Left renal cortex interstitium (tissue), 4 donors: ENCODE data around the gene STING1. TPM values are rescaled to one million over a fixed set of nuclear protein-coding genes. Genes with fewer than 3 reads are reported as not detected.

Experiments
- DNase-seq, 4 donors: peaks; one replicate each; pipeline ENCODE4 v3.0.0-alpha.2; 2013; ENCODE audit warnings: low read depth in 4 of 4, low spot score in 2 of 4, missing footprints in 1 of 4
- polyA plus RNA-seq, 4 donors: library from polyadenylated mRNA; unstranded; fragments of 120-200 nt; gene quantifications; one replicate each; pipeline ENCODE4 v1.2.1, GENCODE V29; 2013; ENCODE audit not compliant: insufficient read length in 4 of 4

The STING1 gene
- polyA plus RNA-seq, 4 donors = 29.7 to 37.1 (median 34.6) TPM

DNA sequence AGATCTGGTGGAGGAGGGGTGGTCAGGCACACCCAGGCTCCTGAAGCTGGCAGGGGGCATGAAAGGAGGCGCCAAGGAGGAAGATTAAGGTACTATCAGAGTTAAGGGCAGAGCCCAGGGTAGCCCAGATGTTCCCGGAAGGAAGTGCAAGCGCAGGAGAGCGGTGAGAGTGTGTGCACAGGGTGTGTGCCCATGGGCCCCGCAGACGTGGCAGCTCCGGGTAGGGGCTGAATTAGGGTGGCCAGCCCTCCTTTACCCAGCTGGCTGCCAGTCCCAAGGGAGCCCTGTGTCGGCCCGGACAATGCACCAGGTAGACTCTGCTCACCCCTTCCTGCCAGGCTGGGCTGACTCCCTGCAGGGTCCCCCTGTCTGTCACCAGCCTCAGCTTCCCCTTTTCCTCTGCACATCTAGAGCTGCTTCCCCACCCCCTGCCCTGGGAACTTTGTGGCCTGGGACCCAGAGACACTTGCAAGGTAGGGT lies 11.7 kb downstream of the STING1 start, which contains the start of gene SMIM33:
Gene SMIM33 (plus strand): TSS at position 184 of the 480 bp plus-strand sequence. CDS start 118 bp downstream, at position 302.
- DNase-seq = no peak

DNA sequence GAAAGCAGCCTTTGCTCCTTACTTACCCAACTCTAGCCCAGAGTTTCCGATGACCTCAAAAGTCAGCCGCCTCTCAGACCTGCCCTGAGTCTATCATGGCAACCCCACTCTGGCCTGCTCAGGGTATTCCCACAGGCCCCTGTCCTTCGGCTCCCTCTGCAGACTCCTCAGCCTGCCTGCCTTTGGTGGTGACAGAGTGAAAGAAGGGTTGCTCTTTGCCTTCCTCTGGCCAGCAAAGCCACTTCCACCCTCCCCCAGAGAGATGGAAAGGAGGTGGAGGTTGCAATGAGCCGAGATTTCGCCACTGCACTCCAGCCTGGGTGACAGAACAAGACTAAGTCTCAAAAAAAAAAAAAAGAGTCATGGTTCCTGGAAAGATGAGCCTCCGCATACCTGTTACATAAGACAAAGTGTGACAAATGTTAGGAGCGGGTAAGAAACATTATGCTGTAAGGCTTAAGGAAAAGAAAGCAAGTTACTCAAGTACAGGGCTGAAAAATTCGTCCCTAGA lies 14.1 kb downstream of the STING1 start:
- DNase-seq = no peak

DNA sequence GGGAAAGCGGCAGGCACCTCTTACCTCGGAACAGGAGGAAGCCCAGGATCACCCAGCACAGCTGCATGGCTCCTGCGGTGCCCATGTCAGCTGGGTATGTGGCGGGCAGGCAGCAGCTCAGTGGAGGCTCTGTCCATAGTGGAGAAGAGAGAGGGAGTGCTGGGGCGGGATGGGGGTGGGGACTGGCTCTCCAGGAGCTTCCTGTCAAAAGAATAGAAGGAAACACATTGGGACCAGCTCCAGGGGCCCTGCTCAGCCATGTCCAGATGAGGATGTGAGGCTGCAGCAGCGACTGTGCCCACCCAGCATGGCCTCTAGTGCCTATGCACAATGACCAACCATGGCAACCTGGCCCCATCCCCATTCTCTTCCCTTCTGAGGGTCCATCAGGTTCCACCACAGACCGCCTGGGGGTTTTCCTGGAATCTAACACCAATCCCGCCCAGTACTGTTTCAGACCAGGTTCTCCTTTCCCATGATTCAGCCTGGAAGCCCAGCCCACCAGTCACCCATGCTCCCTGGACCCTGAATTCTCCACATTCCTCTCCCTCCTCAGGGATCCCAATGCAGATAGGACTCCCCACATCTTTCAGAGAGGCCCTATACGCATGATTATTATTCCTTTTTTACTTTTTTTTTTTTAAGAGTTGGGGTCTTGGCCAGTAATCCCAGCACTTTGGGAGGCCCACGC lies 19.8 kb downstream of the STING1 start, which contains the start of gene ECSCR:
Gene ECSCR (minus strand): TSS at position 158 of the 691 bp plus-strand sequence. CDS start 73 bp downstream, at position 85.
- no peak for DNase-seq

DNA sequence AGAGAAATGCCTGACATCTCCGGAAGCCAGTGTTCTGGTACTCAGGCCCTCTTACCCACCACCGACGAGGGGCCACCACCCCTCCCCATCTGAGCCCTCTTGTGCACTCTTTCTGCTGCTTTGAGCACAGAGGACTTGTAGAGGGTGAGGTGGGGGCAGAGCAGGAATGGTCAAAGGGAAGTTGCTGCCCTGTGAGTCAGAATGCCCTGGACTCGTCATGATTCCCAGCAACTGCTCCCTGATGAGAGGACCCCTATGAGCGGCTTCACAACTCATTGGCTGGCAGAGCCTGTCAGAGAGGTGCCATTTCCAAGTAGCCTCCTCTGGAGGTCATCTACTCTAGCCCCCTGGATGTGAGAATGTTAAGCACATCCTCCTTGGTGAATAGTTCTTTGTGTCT lies 20.9 kb downstream of the STING1 start:
- DNase-seq = no peak

DNA sequence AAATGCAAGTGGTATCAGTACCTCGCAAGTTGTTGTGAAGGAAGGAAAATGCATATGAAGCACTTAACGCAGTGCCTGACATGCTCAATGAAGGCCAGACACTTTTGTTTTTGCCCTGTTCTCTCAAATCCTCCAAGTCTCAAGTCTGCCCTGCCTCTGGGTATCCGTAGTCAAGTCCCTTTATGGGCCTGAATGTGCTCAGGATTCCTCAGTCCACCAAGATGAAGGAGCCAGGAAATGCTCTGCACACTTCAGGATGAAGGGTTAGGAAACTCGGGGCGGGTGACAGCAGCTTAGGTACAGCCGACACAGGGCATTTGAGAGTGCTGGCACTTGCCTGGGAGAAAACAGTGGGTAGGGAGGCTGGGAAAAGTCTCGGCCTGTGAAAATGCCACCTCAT lies 21.4 kb downstream of the STING1 start:
- no peak for DNase-seq

DNA sequence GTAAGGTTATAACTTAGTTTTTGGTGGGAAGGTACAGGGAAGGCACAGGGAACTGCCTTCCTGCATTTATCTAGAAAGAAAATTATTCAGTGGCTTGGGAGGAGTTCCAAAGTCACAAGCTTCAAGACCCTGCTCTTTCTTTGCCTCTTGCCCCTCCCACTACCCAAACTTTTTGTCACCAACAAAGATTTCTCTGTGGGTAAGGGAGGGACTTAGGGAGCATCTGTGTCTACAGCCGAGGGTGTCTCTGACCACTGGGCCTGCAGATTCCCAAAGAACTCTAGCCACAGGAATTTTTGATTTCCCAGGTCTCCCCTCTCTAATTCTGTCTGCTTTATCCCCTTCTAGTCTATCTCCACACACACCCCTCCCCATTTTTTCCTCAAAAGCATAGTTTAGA lies 22.1 kb downstream of the STING1 start:
- DNase-seq = no peak

DNA sequence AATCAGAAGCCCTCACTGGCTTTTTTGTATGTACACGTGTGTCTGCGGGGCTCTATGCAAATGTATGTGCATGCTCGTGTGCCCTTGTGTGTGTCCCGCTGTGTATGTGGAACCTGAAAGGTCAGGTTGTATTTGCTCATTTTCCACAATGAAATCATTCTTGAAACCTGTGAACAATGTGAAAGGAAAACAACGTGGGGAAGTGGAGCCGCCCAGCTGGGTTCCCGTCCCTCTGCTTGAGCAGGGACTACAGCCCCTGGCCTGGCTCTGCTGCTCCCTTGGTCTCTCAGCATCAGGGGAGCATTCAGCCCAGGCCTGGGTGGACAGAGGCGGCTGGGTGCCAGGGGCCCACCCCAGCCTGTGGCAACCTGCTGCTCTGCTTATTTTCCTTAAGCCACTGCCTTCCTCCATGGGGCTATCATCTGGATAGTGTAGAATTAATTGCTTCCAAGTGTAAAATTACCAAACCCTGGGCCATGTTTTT lies 23.1 kb downstream of the STING1 start:
- no peak for DNase-seq

DNA sequence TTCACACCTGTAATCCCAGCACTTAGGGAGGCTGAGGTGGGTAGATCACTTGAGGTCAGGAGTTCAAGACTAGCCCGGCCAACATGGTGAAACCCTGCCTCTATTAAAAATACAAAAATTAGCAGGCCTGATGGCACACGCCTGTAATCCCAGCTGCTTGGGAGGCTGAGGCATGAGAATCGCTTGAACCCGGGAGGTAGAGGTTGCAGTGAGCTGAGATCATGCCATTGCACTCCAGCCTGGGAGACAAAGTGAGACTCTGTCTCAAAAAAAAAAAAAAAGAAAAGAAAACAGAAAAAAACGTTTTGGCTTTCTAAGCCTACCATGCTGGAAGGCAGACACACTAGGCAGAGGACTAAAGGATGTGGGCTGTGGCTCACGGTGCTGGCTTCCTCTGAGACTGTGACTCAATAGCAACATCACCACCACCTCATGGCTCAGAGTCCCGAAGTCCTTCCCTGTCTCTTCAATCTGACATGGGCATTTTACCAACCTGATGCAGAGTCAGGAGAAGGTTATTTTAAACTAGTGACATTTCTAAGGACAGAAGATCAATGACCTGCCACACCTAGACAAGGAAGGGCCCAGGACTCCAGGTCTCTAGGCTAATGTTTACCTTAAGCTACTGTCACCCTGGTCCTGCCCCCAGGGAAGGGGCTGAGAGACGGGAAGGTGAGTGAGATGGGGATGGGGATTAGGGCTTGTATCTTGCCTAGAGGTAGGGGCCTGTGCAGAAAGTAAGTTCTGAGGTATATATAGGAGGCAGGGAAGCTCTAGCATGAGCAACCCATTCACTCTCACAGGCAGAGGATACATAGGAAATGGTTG lies 23.8 kb downstream of the STING1 start:
- DNase-seq = no peak

DNA sequence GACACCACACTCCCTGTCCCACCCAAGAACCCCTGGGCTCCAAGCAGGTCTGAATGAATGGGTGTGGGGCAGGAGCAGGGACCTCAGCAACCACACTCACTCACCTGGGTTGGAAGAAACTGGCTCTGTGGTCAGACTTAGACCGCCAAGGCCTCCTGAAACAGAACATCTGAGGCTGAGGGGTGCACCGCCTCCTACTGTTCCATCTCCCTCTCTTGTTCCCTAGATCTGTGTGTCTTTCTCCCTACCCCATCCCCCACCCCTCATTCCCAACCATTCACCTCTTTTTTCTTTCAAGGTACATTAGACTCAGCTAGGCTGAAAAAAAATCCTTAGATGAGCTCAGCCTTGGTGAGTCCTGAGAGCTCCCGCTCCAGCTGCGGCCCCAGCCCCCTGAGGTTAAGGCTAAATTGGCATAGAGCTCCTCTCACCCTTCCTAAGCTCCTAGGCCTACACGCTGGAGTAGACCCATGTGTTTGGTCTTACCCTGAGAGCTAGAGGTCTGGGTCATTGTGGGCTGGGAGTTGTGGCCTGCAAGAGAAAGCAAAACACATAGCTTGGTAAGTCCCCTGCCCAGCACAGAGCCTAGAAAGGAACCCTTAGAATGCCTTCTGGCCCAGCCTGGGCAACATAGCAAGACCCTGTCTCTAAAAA lies 24.8 kb downstream of the STING1 start:
- DNase-seq = no peak

DNA sequence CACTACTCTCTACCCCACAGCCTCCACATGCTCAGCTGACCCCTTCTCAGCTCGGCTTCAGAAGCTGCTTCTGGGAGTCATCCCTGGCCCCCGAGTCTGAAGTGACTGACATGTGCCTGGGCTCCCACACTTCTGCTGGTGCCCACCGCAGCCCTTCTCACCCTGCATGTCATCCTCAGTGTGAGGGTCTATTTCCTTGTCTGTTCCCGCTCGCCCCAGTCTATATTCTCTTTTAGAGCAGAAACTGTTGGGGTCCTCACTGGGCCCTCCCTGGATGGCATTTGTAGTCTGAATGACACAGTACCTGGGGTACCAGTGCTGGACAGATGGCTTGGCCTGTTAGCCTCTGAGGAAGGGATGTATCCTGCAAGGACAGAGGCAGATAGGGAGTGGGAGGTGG lies 25.3 kb downstream of the STING1 start:
- no peak for DNase-seq

DNA sequence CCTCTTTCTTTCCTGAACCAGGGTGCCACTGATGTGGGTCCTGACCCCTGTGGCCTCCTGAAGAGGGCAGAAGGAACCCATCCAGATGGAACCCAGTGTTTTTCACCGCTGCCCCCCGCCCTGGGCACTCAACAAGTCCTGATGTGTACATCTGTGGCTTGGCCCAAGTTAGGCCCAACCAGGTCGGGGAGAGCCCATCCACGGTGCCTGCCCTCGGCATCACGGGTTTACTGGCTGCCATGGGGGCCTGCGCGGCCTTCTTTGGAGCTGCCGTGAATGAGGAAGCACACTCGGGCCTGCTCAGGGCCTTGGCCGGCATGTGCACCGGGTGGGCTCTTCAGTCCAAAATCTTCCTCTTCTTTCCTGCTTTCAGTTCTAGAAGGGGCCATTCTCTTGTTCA lies 25.8 kb downstream of the STING1 start:
- no peak for DNase-seq

DNA sequence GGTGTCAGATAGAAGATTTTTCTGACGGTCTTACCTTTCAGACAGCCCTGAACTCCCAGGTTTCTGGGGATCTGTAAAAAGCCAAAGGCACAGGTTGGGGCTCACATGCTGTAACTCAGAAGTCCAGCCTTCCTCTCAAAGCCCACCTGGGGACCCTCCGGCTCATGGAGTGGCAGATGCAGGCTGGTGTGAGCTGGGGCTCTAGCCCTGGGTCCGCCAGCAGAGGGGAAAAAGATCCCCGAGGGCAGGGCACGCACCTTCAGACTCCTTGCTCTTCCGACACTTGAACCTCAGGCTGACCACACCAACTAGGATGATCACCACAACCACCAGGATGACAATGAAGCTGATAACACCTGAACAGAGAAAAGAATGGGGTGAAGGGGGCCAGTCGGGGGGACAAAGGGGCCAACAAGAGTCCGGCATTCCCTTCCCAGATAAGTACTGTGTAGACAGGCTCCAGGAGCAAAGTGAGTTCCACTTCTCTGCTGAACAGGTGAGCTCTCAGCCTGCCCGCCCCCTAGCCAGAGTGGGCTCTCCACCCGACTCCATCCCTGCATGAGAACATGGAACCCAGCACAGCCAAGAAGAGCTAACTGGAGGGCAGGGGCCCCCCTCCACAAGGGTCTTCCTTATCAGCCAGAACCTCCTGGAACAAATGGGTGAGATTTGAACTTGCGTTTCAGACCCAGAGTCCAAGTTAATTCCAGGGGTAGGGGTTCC lies 27.8 kb downstream of the STING1 start:
- DNase-seq = no peak

DNA sequence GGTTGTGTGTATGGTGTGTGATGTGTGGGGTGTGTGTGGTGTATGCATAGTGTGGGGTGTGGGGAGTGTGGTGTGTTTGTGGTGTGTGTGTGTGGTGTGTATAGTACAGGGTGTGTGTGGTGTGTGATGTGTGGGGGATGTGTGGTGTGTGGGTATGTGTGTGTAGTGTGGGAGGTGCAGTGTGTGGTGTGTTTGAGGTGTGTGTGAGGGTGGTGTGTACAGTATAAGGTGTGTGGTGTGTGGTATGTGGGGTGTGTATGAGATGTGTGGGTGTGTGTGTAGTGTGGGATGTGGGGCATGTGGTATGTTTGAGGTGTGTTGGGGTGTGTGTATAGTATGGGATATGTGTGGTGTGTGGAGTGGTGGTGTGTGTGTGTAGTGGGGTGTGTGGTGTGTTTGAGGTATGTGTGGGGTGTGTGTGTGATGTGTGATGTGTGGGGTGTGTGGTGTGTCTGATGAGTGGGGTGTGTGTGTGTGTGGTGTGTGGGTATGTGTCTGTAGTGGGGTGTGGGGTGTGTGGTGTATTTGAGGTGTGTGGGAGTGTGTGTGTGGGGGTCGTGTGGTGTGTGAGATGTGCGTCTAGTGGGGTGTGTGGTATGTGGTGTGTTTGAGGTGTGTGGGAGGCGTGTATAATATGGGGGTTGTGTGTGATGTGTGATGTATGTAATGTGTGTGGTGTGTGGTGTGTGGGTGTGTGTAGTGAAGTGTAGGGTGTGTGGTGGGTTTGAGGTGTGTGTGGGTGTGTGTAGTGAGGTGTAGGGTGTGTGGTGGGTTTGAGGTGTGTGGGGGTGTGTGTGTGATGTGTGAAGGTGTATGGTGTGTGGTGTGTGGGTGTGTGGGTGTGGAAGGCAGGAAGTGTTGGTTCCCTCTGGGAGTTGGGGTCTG lies 28.6 kb downstream of the STING1 start:
- no peak for DNase-seq

DNA sequence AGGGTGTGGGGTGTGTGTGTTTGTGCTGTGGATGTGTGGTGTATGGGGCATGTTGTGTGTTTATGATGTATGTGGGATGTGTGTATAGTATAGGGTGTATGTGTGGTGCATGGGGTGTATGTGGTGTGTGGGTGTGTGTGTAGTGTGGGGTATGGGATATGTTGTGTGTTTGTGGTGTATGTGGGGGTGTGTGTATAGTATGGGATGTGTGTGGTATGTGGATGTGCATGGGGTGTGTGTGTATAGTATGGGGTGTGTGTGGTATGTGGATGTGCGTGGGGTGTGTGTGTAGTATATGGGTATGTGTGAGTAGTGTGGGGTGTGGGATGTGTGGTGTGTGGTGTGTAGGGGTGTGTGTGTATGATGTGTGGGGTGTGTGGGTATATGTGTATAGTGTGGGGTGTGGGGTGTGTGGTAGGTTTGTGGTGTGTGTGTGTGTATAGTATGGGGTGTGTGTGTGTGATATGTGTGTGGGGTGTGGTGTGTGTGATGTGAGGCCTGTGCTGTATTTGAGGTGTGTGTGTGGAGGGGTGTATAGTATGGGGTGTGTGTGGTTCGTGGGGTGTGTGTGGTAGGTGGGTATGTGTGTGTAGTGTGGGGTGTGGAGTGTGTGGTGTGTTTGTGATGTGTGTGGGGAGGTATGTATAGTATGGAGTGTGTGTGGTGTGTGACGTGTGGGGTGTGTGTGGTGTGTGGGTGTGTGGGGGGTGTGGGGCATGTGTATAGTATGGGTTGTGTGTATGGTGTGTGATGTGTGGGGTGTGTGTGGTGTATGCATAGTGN lies 30.5 kb downstream of the STING1 start:
- no peak for DNase-seq

DNA sequence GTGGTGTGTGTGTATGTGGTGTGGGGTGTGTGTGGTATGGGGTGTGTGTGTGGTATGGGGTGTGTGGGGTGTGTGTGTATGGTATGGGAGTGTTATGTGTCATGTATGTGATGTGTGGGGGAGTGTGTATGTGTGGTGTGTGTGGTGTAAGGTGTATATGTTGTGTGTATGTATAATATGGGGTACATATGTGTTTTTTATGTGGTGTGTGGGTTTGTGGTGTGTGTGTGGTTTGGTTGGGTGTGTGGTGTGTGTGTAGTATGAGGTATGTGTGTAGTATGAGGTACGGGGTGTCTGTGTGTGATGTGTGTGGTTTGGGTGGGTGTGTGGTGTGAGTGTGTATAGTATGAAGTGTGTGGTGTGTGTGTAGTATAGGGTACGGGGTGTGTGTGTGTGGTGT lies 31.4 kb downstream of the STING1 start:
- DNase-seq = no peak

DNA sequence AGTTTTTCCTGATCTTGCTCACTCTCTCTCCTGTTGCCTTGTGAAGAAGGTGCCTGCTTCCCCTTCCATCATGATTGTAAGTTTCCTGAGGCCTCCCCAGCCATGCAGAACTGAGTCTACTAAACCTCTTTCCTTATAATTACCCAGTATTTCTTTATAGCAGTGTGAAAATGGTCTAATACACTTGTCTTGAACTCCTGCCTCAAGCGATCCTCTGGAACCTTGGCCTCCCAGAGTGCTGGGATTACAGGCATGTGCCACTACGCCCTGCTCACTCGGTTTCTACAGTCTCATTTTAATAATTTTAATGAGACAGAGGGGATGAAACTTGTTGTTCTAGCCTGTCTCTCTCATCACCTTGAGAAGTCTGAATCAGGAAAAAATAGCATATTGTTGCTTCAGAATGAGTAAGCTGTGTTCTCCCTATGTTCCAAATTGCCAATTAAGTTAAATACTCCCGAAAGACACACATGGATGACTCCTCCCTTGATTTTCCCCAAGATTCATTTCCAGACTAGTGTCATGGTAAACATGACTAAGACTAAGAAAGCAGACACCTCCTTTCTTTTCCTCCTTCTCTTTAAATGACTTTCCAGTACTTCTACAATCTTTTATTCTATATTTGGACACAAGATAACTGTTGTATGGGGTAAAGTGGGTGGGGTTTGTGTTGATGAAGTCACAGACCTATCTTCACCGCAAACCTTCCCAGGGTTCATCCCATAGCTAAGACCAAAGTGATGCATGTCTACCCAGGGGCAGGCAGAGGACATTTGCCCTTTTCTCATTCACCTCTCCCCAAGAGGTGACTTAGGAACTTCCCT lies 35.4 kb downstream of the STING1 start:
- no peak for DNase-seq

DNA sequence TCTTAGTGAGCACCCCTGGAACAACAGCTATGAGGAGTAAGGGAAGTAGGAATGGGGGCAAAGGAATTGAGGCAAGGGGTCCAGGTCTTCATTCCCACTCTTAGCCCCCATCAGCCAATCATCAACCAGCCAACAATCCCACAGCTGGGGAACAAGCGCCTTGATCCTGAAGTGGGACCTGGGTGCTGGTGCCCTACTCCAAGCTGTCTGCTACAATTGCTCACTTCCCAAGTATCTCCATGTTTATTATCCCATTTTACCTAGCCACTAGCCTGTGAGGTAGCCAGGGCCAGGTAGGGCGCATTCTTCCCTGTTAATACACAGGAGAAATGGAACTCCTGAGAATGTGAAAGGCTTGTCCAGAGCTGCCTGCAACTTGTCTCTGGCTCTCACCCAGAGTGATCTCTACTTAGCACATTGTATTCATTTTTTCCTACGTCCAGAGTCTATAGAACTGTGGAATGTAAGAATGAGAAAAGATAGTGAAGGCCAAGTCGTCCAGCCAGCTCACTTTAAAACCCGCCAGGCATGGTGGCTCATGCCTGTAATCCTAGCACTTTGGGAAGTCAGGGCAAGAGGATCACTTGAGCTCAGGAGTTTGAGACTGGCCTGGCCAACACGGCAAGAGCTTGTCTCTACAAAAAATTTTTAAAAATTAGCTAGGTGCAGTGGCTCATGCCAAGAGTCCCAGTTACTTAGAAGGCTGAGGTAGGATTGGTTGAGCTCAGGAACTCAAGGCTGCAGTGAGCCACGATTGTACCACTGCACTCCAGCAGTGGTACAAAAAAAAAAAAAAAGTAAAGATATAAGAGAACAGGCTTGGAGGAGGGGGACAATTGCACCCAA lies 37.0 kb downstream of the STING1 start:
- no peak for DNase-seq
